Measurements from ENCODE around the gene ATG7. TPM values are rescaled to one million over a fixed set of nuclear protein-coding genes. Genes with fewer than 3 reads are reported as not detected.

The ATG7 gene
- polyA plus RNA-seq, 1 donor (not counting 4 experiments of a cell fraction or from before 2014, with no cell fraction given): 27.9 TPM

- H3K36me3 ChIP-seq (ENCODE audit: control insufficient read depth in 2 of 2, extremely low read depth in 1 of 2, insufficient read depth in 2 of 2, low read length in 2 of 2): peaks cover 8 to 13% of the 10 kb centered on the region in 2 experiments
- H3K79me2 ChIP-seq (ENCODE audit: control insufficient read depth, insufficient read depth, low read length): peaks cover 53% of the 10 kb centered on the region
- no peak overlapping the region for H2AFZ ChIP-seq (ENCODE audit: control insufficient read depth, low read length)
- FAIRE-seq: no peak
- dilution Hi-C loops (cut with MboI; ENCODE audit: extremely low pct_ligation_motif_present, low sequenced_read_pairs): no loop called here
- H3K27ac ChIP-seq (ENCODE audit: control insufficient read depth, insufficient read depth, low read length): no peak overlapping the region
- H3K27me3 ChIP-seq (ENCODE audit: control insufficient read depth, extremely low read depth, insufficient read depth, low read length): no peaks in the 10 kb centered on the region
- H3K9me1 ChIP-seq (ENCODE audit: control insufficient read depth, extremely low read depth, insufficient read depth, low read length): peaks cover 2% of the 10 kb centered on the region
- no peak overlapping the region for H3K4me3 ChIP-seq (ENCODE audit: control insufficient read depth in 2 of 3, extremely low read depth in 1 of 3, insufficient read depth in 2 of 3, low read depth in 1 of 3, low read length in 3 of 3)
- TF ChIP-seq EZH2 (IDR thresholded peaks at IDR 0.05; ENCODE audit: low read length): no peak
- no peak for TF ChIP-seq CTCF (optimal IDR thresholded peaks at IDR 0.05 in 1 of 3, IDR thresholded peaks at IDR 0.05 in 1 of 3, conservative IDR thresholded peaks at IDR 0.05 in 1 of 3; ENCODE audit: extremely low read depth in 1 of 3, insufficient read depth in 2 of 3, low read length in 3 of 3)
- no peaks in the 10 kb centered on the region for H3K9me3 ChIP-seq (ENCODE audit: control insufficient read depth, low read depth, low read length)
- H3K4me1 ChIP-seq (ENCODE audit: control insufficient read depth, extremely low read depth, insufficient read depth, low read length): peaks cover 38% of the 10 kb centered on the region
- no peak overlapping the region for H3K9ac ChIP-seq (ENCODE audit: control insufficient read depth, extremely low read depth, insufficient read depth, low read length)
- DNase-seq (ENCODE audit: low read depth, low spot score): no peak
- H3K4me2 ChIP-seq (ENCODE audit: control insufficient read depth, extremely low read depth, insufficient read depth, low read depth, low read length): no peak overlapping the region
- H4K20me1 ChIP-seq (ENCODE audit: control insufficient read depth, extremely low read depth, insufficient read depth, low read length): no peaks in the 10 kb centered on the region
Measured at GRCh38 chr3:11275926-11276325, 3.7 kb downstream of the ATG7 start.

GRCh38 chr3:11276901-11277300, 4.7 kb downstream of the ATG7 start:
- Histone ChIP-seq H3K9me3 (ENCODE audit: control insufficient read depth, low read depth, low read length) (no peaks in the 10 kb centered on the region), H3K4me2 (ENCODE audit: control insufficient read depth, extremely low read depth, insufficient read depth, low read depth, low read length) (no peak overlapping the region), H3K36me3 (ENCODE audit: control insufficient read depth in 2 of 2, extremely low read depth in 1 of 2, insufficient read depth in 2 of 2, low read length in 2 of 2) (peaks cover 8 to 18% of the 10 kb centered on the region in 2 experiments), H3K4me1 (ENCODE audit: control insufficient read depth, extremely low read depth, insufficient read depth, low read length) (peaks cover 35% of the 10 kb centered on the region), H3K4me3 (ENCODE audit: control insufficient read depth in 2 of 3, extremely low read depth in 1 of 3, insufficient read depth in 2 of 3, low read depth in 1 of 3, low read length in 3 of 3) (no peak overlapping the region), H3K9me1 (ENCODE audit: control insufficient read depth, extremely low read depth, insufficient read depth, low read length) (peaks cover 2% of the 10 kb centered on the region), H3K79me2 (ENCODE audit: control insufficient read depth, insufficient read depth, low read length) (peaks cover 54% of the 10 kb centered on the region), H2AFZ (ENCODE audit: control insufficient read depth, low read length) (no peak overlapping the region), H4K20me1 (ENCODE audit: control insufficient read depth, extremely low read depth, insufficient read depth, low read length) (no peaks in the 10 kb centered on the region), H3K9ac (ENCODE audit: control insufficient read depth, extremely low read depth, insufficient read depth, low read length) (no peak overlapping the region), H3K27me3 (ENCODE audit: control insufficient read depth, extremely low read depth, insufficient read depth, low read length) (no peaks in the 10 kb centered on the region), H3K27ac (ENCODE audit: control insufficient read depth, insufficient read depth, low read length) (no peak overlapping the region)
- DNase-seq (ENCODE audit: low read depth, low spot score): no peak
- FAIRE-seq: no peak
- dilution Hi-C loops (cut with MboI; ENCODE audit: extremely low pct_ligation_motif_present, low sequenced_read_pairs): no loop called here
- TF ChIP-seq EZH2 (IDR thresholded peaks at IDR 0.05; ENCODE audit: low read length): no peak
- no peak for TF ChIP-seq CTCF (optimal IDR thresholded peaks at IDR 0.05 in 1 of 3, IDR thresholded peaks at IDR 0.05 in 1 of 3, conservative IDR thresholded peaks at IDR 0.05 in 1 of 3; ENCODE audit: extremely low read depth in 1 of 3, insufficient read depth in 2 of 3, low read length in 3 of 3)

Measured in keratinocyte (primary cell).